B cell (primary cell): Measurements from ENCODE around the gene TAC3. TPM values are rescaled to one million over a fixed set of nuclear protein-coding genes. Genes with fewer than 3 reads are reported as not detected.
"Not testable (repeated sequence)": the region's sequence is repeated elsewhere in the genome, so short reads cannot be mapped to it uniquely, and the experiment has no call there.

ENCODE experiments used
- ATAC-seq: fragments of 200-7000 bp; cut with Tn5 transposase; one replicate; pipeline ENCODE4 v1.10.0; 2021; ENCODE audit warnings: low read depth, mild to moderate bottlenecking, moderate number of reproducible peaks, moderate library complexity
- CTCF ChIA-PET: fragments of 350-600 bp; sonication (Branson Sonifier 250); formaldehyde crosslinking; loops from one replicate; lab custom pipeline; 2021; ENCODE audit warnings: antibody characterized with exemption, inconsistent platforms; lab: Charles Lee
- POLR2A ChIA-PET: fragments of 350-600 bp; sonication (Branson Sonifier 250); formaldehyde crosslinking; loops from one replicate; lab custom pipeline; 2021; ENCODE audit warnings: antibody characterized with exemption; lab: Charles Lee
- DNase-seq: peaks from one replicate; pipeline ENCODE4 v3.0.0; 2013
- H2AFZ ChIP-seq: 2 replicates; pipeline ENCODE4 v1.6.1; 2012; ENCODE audit warnings: mild to moderate bottlenecking, low read depth, low read length; ENCODE audit not compliant: insufficient read depth, poor library complexity, severe bottlenecking
- H3K27ac ChIP-seq, 2 donors: 1 replicate in 1 of 2; 2 replicates in 1 of 2; pipeline ENCODE4 v1.5.1; 2012 to 2013; ENCODE audit warnings: low read length in 2 of 2, mild to moderate bottlenecking in 2 of 2, moderate library complexity in 1 of 2
- H3K27me3 ChIP-seq, 4 experiments: fragments of 200-600 bp in 1 of 4; sonication (generic) in 1 of 4; replicated peaks in 1 of 4; 1 replicate in 2 of 4; 2 replicates in 2 of 4; pipeline versions ENCODE4 v1.6.1 to v1.7.0; 2013 to 2016; ENCODE audit warnings: low read length in 3 of 4, mild to moderate bottlenecking in 2 of 4, mixed read lengths in 1 of 4, moderate library complexity in 1 of 4; ENCODE audit not compliant: insufficient read depth in 4 of 4, control insufficient read depth in 3 of 4; ENCODE audit errors: control extremely low read depth in 1 of 4
- H3K36me3 ChIP-seq, 2 experiments: replicated peaks in 1 of 2; 1 replicate in 1 of 2; 2 replicates in 1 of 2; pipeline versions ENCODE4 v1.6.1 to v1.7.1; 2013; ENCODE audit warnings: low read length in 1 of 2; ENCODE audit not compliant: insufficient read depth in 2 of 2, control insufficient read depth in 1 of 2; ENCODE audit errors: control extremely low read depth in 1 of 2, extremely low read depth in 1 of 2
- H3K4me1 ChIP-seq, 2 donors: fragments of 200-600 bp in 1 of 2; sonication (generic) in 1 of 2; 1 replicate in 1 of 2; 2 replicates in 1 of 2; pipeline versions ENCODE4 v1.5.1 to v1.6.1; 2013 to 2017; ENCODE audit warnings: low read length in 2 of 2; ENCODE audit not compliant: control insufficient read depth in 2 of 2, insufficient read depth in 2 of 2
- H3K4me2 ChIP-seq: replicated peaks from 2 replicates; pipeline ENCODE3; 2012; ENCODE audit warnings: mild to moderate bottlenecking, low read depth, low read length; ENCODE audit not compliant: poor library complexity, severe bottlenecking
- H3K4me3 ChIP-seq, 5 experiments: fragments of 200-600 bp in 1 of 5; sonication (generic) in 1 of 5; 1 replicate in 3 of 5; 2 replicates in 2 of 5; pipeline versions ENCODE4 v1.5.1 to v1.7.0; 2011 to 2016; ENCODE audit warnings: low read length in 4 of 5, mild to moderate bottlenecking in 4 of 5, low read depth in 2 of 5, control low read depth in 1 of 5, moderate library complexity in 1 of 5; ENCODE audit not compliant: insufficient read depth in 1 of 5; ENCODE audit errors: control extremely low read depth in 1 of 5, extremely low read depth in 1 of 5
- H3K79me2 ChIP-seq: fragments of 200-600 bp; sonication (generic); one replicate; pipeline ENCODE4 v1.6.0; 2016; ENCODE audit warnings: low read length; ENCODE audit not compliant: control insufficient read depth, insufficient read depth
- H3K9ac ChIP-seq: fragments of 200-600 bp; sonication (generic); 2 replicates; pipeline ENCODE4 v1.6.1; 2017; ENCODE audit warnings: mild to moderate bottlenecking, low read length, moderate library complexity
- H3K9me3 ChIP-seq, 3 donors: one replicate each; pipeline versions ENCODE4 v1.6.1 to v1.7.1; 2013; ENCODE audit warnings: low read length in 2 of 3; ENCODE audit not compliant: control insufficient read depth in 2 of 3, insufficient read depth in 1 of 3; ENCODE audit errors: control extremely low read depth in 1 of 3
- H4K20me1 ChIP-seq: 2 replicates; pipeline ENCODE4 v1.6.0; 2012; ENCODE audit warnings: mild to moderate bottlenecking, low read length; ENCODE audit not compliant: insufficient read depth, control insufficient read depth, poor library complexity, severe bottlenecking
- H3K27ac Mint-ChIP-seq: one replicate; pipeline ENCODE4 v1.8.0; 2021; ENCODE audit warnings: mixed read lengths
- H3K27me3 Mint-ChIP-seq: one replicate; pipeline ENCODE4 v1.8.0; 2021; ENCODE audit warnings: mixed read lengths
- H3K4me1 Mint-ChIP-seq: one replicate; pipeline ENCODE4 v1.8.0; 2021; ENCODE audit warnings: mixed read lengths
- H3K4me3 Mint-ChIP-seq: one replicate; pipeline ENCODE4 v1.8.0; 2021; ENCODE audit warnings: mixed read lengths
- H3K9me3 Mint-ChIP-seq: one replicate; pipeline ENCODE4 v1.8.0; 2022; ENCODE audit warnings: mixed read lengths; ENCODE audit not compliant: insufficient read depth
- CTCF ChIP-seq: fragments of 200-600 bp; IDR thresholded peaks from one replicate; pipeline ENCODE4 v1.8.0; 2022; ENCODE audit warnings: antibody characterized with exemption, mild to moderate bottlenecking
- EZH2 ChIP-seq: IDR thresholded peaks from 2 replicates; pipeline ENCODE4 v1.6.1; 2012; ENCODE audit warnings: borderline replicate concordance, low read depth, mild to moderate bottlenecking, moderate library complexity, low read length; ENCODE audit not compliant: insufficient read depth, poor library complexity, severe bottlenecking
- WGBS: methylation state at CpG from one replicate; pipeline ENCODE4 v1.1.5; 2013; ENCODE audit warnings: missing lambda C conversion rate; ENCODE audit not compliant: insufficient coverage; 5-methylcytosine and 5-hydroxymethylcytosine counted together
- intact Hi-C: fragments of 100-400 bp; cut with micrococcal nuclease; formaldehyde crosslinking; loops from one replicate; pipeline ENCODE4 v1.10.0; 2022
- polyA plus RNA-seq: library from polyadenylated mRNA; depleted of rRNA; stranded (reverse); fragments of >200 nt; gene quantifications from 2 replicates; pipeline ENCODE4 v1.2.3, GENCODE V29; 2012
- total RNA-seq, 2 donors: library from RNA; stranded (reverse); fragments of 120-200 nt in 1 of 2; gene quantifications; 1 replicate in 1 of 2; 2 replicates in 1 of 2; pipeline versions ENCODE4 v1.2.3 to v1.2.4, GENCODE V29; 2013 to 2022

The TAC3 gene
- total and polyA plus RNA-seq, 2 donors (not counting 1 experiment from before 2014, with no cell fraction given): 0.24 TPM; not detected in 1

GRCh38 chr12:56979628-56980027 lies 36.7 kb downstream of the TAC3 start:
- Histone ChIP-seq H3K79me2 (no peaks in the 10 kb centered on the region), H2AFZ (no peak overlapping the region), H3K4me2 (no peak overlapping the region), H3K9me3 (no peaks in the 10 kb centered on the region), H3K4me3 (no peak overlapping the region), H3K9ac (no peak overlapping the region), H3K27me3 (no peaks in the 10 kb centered on the region), H3K27ac (no peak overlapping the region), H3K4me1 (no peaks in the 10 kb centered on the region), H4K20me1 (no peaks in the 10 kb centered on the region), H3K36me3 (no peaks in the 10 kb centered on the region)
- ATAC-seq (no peak), DNase-seq (no peak)
- Mint-ChIP-seq H3K9me3 (no peaks in the 10 kb centered on the region), H3K27ac (no peak overlapping the region), H3K4me3 (no peak overlapping the region), H3K4me1 (no peaks in the 10 kb centered on the region), H3K27me3 (no peaks in the 10 kb centered on the region)
- intact Hi-C loops: no loop called here
- ChIA-PET CTCF (no interaction called here), POLR2A (no interaction called here)
- 92% methylated on average over 3 of the region's 3 CpGs for WGBS
- TF ChIP-seq EZH2: no peak
- no peak for TF ChIP-seq CTCF

GRCh38 chr12:56978397-56979138 lies 37.8 kb downstream of the TAC3 start:
- no peak overlapping the region for H3K4me3 Mint-ChIP-seq
- H3K27me3 ChIP-seq: no peaks in the 10 kb centered on the region
- H3K9me3 Mint-ChIP-seq: no peaks in the 10 kb centered on the region
- H3K27ac Mint-ChIP-seq: no peak overlapping the region
- intact Hi-C loops: no loop called here
- H3K4me1 ChIP-seq: no peaks in the 10 kb centered on the region
- CTCF ChIA-PET: no interaction called here
- no peak for DNase-seq
- H3K79me2 ChIP-seq: no peaks in the 10 kb centered on the region
- no peaks in the 10 kb centered on the region for H3K27me3 Mint-ChIP-seq
- no peaks in the 10 kb centered on the region for H3K36me3 ChIP-seq
- H3K4me1 Mint-ChIP-seq: no peaks in the 10 kb centered on the region
- no peak for ATAC-seq
- WGBS: 97% methylated on average over 3 of the region's 3 CpGs
- TF ChIP-seq CTCF (no peak), EZH2 (no peak)
- H3K9me3 ChIP-seq: no peaks in the 10 kb centered on the region
- H2AFZ ChIP-seq: no peak overlapping the region
- no peak overlapping the region for H3K9ac ChIP-seq
- H3K27ac ChIP-seq: no peak overlapping the region
- H4K20me1 ChIP-seq: no peaks in the 10 kb centered on the region
- H3K4me2 ChIP-seq: no peak overlapping the region
- H3K4me3 ChIP-seq: no peak overlapping the region
- POLR2A ChIA-PET: no interaction called here

GRCh38 chr12:56977361-56977760 lies 39.0 kb downstream of the TAC3 start:
- H3K4me3 Mint-ChIP-seq, H3K27ac ChIP-seq, H3K27ac Mint-ChIP-seq, H3K9me3 ChIP-seq, H3K79me2 ChIP-seq, CTCF ChIA-PET, H3K4me1 Mint-ChIP-seq, H3K9ac ChIP-seq, POLR2A ChIA-PET, H3K27me3 Mint-ChIP-seq, H2AFZ ChIP-seq, H3K4me1 ChIP-seq, H3K27me3 ChIP-seq, H3K36me3 ChIP-seq, intact Hi-C loops, H3K4me2 ChIP-seq, ATAC-seq, H4K20me1 ChIP-seq, H3K4me3 ChIP-seq, H3K9me3 Mint-ChIP-seq, DNase-seq: not testable (repeated sequence)
- WGBS: no CpG with 5 or more reads among the region's 4 CpGs
